HepG2 (cell line): ENCODE measurements around the gene STX4. TPM values are rescaled to one million over a fixed set of nuclear protein-coding genes. Genes with fewer than 3 reads are reported as not detected.

Experiments
- CBFB ChIP-seq: sonication (generic); formaldehyde crosslinking; IDR thresholded peaks from 2 replicates; pipeline ENCODE4 v1.4.0; 2020; ENCODE audit warnings: missing genetic modification reagents
- ERF ChIP-seq: IDR thresholded peaks from 2 replicates; pipeline ENCODE4 v1.6.1; 2018; ENCODE audit warnings: missing biosample characterization, missing genetic modification reagents
- GTF2F1 ChIP-seq: fragments of 150-350 bp; IDR thresholded peaks from 2 replicates; pipeline ENCODE4 v1.6.1; 2014; ENCODE audit warnings: low read length
- SIN3B ChIP-seq: fragments of 150-350 bp; IDR thresholded peaks from 2 replicates; pipeline ENCODE4 v1.6.1; 2014; ENCODE audit warnings: low read length
- ZBTB3 ChIP-seq: sonication (generic); formaldehyde crosslinking; IDR thresholded peaks from 2 replicates; pipeline ENCODE4 v1.4.0; 2020; ENCODE audit warnings: low read depth, mild to moderate bottlenecking, moderate library complexity, missing genetic modification reagents, borderline replicate concordance
- ZKSCAN5 ChIP-seq: sonication (generic); formaldehyde crosslinking; IDR thresholded peaks from 2 replicates; pipeline ENCODE4 v1.5.1; 2020; ENCODE audit warnings: mild to moderate bottlenecking, missing genetic modification reagents
- ZNF296 ChIP-seq: sonication (generic); formaldehyde crosslinking; conservative IDR thresholded peaks from 2 replicates; pipeline ENCODE4 v1.5.0; 2020; ENCODE audit warnings: mild to moderate bottlenecking, missing genetic modification reagents
- ZNF30 ChIP-seq: sonication (generic); formaldehyde crosslinking; IDR thresholded peaks from 2 replicates; pipeline ENCODE4 v1.5.0; 2020; ENCODE audit warnings: mild to moderate bottlenecking, missing genetic modification reagents
- ZNF605 ChIP-seq: sonication (generic); formaldehyde crosslinking; IDR thresholded peaks from 2 replicates; pipeline ENCODE4 v1.8.0; 2022; ENCODE audit warnings: mild to moderate bottlenecking, missing genetic modification reagents
- ZNF652 ChIP-seq: IDR thresholded peaks from 2 replicates; pipeline ENCODE4 v1.6.1; 2016; ENCODE audit warnings: low read depth, borderline replicate concordance
- ZNF713 ChIP-seq: sonication (generic); formaldehyde crosslinking; IDR thresholded peaks from 2 replicates; pipeline ENCODE4 v1.4.0; 2020; ENCODE audit warnings: mild to moderate bottlenecking, missing genetic modification reagents
- ZSCAN21 ChIP-seq: sonication (generic); formaldehyde crosslinking; IDR thresholded peaks from 2 replicates; pipeline ENCODE4 v1.8.0; 2022; ENCODE audit warnings: mild to moderate bottlenecking, missing genetic modification reagents, moderate library complexity, borderline replicate concordance
- polyA plus RNA-seq, 8 experiments: library from polyadenylated mRNA; depleted of rRNA in 3 of 8; stranded (reverse) in 7 of 8; unstranded in 1 of 8; fragments of >200 nt; fragmentation: Illumina TruSeq in 4 of 8; extraction: Trizol in 4 of 8; gene quantifications; 2 replicates each; pipeline versions ENCODE4 v1.2.1 to v1.2.3, GENCODE V29; 2011 to 2016; ENCODE audit warnings: low read depth in 4 of 8, missing spikeins in 1 of 8, mixed read lengths in 1 of 8; ENCODE audit not compliant: insufficient read depth in 1 of 8
- total RNA-seq, 5 experiments: library from RNA; depleted of rRNA; stranded (reverse); fragments of >200 nt; fragmentation: Illumina TruSeq; extraction: Trizol; gene quantifications; 2 replicates each; pipeline ENCODE4 v1.2.3, GENCODE V29; 2016; ENCODE audit warnings: low read depth in 1 of 5
- TF ChIP-seq, protein P1 (sequence below): sonication (generic); formaldehyde crosslinking; IDR thresholded peaks from 2 replicates; pipeline ENCODE4 v1.5.1; 2020; ENCODE audit warnings: mild to moderate bottlenecking, missing genetic modification reagents, borderline replicate concordance
- TF ChIP-seq, protein P2 (sequence below): sonication (generic); formaldehyde crosslinking; conservative IDR thresholded peaks from 2 replicates; pipeline ENCODE4 v1.4.0; 2020; ENCODE audit warnings: missing genetic modification reagents
- TF ChIP-seq, protein P3 (sequence below): sonication (generic); formaldehyde crosslinking; IDR thresholded peaks from 2 replicates; pipeline ENCODE4 v1.9.0; 2021; ENCODE audit warnings: missing genetic modification reagents, mild to moderate bottlenecking, borderline replicate concordance

The STX4 gene
- total and polyA plus RNA-seq, 2 of the 13 experiments (the other 11 are each of a cell fraction or from before 2014, with no cell fraction given), result 29.2 to 34.6 TPM

DNA sequence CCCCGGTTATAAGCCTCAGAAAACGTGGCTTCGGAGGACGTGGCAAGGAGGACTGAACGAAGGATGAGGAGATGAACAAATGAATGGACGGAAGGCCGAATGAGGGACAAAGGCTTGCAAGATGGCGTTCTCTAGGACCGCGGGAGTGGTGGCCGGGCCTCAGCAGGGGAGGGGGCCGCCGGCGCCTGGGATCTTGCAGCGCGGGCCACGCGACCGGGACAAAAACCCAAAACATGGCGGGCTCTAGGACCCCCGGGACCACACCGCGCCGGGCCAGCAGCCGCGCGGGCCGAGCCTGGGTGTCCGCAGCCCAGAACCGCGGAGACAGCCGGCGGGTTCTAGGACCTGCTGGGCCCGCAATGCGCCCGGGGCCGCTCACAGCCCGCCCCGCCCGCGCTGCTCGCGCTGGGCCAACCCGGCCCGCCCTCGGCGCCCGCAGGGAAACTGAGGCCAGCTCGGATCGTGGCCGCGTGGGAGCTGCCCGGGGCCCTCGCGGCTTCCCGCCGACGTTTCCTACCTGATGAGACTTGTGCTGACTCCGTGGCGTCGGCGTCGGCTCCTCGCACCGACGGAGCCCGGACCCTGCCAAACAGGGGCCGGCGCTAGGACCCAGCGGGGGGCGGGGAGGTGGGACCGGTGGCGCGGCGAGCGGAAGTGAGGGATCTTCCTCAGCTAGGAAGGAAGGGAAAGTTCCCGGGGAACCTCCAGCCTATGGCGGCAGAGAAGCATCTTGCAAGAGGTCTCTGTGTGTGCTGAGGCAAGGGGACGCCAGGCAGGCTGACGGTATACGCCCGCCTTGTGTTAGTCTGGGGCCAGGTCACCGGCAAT, 40.0 kb downstream of the STX4 start (continued):
- 0 out of 2 replicates have a peak, but pooled peaks have one; percentile 27 for TF ChIP-seq ZSCAN21 (CRISPR knock-in tag)
- TF ChIP-seq, protein P1, sequence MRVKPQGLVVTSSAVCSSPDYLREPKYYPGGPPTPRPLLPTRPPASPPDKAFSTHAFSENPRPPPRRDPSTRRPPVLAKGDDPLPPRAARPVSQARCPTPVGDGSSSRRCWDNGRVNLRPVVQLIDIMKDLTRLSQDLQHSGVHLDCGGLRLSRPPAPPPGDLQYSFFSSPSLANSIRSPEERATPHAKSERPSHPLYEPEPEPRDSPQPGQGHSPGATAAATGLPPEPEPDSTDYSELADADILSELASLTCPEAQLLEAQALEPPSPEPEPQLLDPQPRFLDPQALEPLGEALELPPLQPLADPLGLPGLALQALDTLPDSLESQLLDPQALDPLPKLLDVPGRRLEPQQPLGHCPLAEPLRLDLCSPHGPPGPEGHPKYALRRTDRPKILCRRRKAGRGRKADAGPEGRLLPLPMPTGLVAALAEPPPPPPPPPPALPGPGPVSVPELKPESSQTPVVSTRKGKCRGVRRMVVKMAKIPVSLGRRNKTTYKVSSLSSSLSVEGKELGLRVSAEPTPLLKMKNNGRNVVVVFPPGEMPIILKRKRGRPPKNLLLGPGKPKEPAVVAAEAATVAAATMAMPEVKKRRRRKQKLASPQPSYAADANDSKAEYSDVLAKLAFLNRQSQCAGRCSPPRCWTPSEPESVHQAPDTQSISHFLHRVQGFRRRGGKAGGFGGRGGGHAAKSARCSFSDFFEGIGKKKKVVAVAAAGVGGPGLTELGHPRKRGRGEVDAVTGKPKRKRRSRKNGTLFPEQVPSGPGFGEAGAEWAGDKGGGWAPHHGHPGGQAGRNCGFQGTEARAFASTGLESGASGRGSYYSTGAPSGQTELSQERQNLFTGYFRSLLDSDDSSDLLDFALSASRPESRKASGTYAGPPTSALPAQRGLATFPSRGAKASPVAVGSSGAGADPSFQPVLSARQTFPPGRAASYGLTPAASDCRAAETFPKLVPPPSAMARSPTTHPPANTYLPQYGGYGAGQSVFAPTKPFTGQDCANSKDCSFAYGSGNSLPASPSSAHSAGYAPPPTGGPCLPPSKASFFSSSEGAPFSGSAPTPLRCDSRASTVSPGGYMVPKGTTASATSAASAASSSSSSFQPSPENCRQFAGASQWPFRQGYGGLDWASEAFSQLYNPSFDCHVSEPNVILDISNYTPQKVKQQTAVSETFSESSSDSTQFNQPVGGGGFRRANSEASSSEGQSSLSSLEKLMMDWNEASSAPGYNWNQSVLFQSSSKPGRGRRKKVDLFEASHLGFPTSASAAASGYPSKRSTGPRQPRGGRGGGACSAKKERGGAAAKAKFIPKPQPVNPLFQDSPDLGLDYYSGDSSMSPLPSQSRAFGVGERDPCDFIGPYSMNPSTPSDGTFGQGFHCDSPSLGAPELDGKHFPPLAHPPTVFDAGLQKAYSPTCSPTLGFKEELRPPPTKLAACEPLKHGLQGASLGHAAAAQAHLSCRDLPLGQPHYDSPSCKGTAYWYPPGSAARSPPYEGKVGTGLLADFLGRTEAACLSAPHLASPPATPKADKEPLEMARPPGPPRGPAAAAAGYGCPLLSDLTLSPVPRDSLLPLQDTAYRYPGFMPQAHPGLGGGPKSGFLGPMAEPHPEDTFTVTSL (CRISPR knock-in tag), result 0 out of 2 replicates have a peak, but pooled peaks have one; percentile 9
- TF ChIP-seq ZNF652 (CRISPR knock-in tag), result no peak
- TF ChIP-seq ZNF713 (CRISPR knock-in tag), result no peak
- TF ChIP-seq ZKSCAN5 (CRISPR knock-in tag), result 0 out of 2 replicates have a peak, but pooled peaks have one; percentile 64
- TF ChIP-seq CBFB (CRISPR knock-in tag), result peak; percentile 42; the same call in 1 of the 2 replicates
- 0 out of 2 replicates have a peak, but pooled peaks have one; percentile 81 for TF ChIP-seq ZNF296
- TF ChIP-seq, protein P2, sequence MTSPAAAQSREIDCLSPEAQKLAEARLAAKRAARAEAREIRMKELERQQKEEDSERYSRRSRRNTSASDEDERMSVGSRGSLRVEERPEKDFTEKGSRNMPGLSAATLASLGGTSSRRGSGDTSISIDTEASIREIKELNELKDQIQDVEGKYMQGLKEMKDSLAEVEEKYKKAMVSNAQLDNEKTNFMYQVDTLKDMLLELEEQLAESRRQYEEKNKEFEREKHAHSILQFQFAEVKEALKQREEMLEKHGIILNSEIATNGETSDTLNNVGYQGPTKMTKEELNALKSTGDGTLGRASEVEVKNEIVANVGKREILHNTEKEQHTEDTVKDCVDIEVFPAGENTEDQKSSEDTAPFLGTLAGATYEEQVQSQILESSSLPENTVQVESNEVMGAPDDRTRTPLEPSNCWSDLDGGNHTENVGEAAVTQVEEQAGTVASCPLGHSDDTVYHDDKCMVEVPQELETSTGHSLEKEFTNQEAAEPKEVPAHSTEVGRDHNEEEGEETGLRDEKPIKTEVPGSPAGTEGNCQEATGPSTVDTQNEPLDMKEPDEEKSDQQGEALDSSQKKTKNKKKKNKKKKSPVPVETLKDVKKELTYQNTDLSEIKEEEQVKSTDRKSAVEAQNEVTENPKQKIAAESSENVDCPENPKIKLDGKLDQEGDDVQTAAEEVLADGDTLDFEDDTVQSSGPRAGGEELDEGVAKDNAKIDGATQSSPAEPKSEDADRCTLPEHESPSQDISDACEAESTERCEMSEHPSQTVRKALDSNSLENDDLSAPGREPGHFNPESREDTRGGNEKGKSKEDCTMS (CRISPR knock-in tag), result no peak
- TF ChIP-seq ERF (CRISPR knock-in tag), result no peak
- no peak for TF ChIP-seq GTF2F1
- TF ChIP-seq ZNF605 (CRISPR knock-in tag), result no peak
- TF ChIP-seq SIN3B, result peak; percentile 59; the same call in 1 of the 2 replicates
- TF ChIP-seq ZNF30 (CRISPR knock-in tag), result no peak
- no peak; the same call in none of the 2 replicates for TF ChIP-seq ZBTB3 (CRISPR knock-in tag)
- TF ChIP-seq, protein P3, sequence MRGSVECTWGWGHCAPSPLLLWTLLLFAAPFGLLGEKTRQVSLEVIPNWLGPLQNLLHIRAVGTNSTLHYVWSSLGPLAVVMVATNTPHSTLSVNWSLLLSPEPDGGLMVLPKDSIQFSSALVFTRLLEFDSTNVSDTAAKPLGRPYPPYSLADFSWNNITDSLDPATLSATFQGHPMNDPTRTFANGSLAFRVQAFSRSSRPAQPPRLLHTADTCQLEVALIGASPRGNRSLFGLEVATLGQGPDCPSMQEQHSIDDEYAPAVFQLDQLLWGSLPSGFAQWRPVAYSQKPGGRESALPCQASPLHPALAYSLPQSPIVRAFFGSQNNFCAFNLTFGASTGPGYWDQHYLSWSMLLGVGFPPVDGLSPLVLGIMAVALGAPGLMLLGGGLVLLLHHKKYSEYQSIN (CRISPR knock-in tag), result no peak
